SK-N-MC (cell line): ENCODE data around the gene ROPN1.
"Not testable (repeated sequence)": the region's sequence is repeated elsewhere in the genome, so short reads cannot be mapped to it uniquely, and the experiment has no call there.

ENCODE experiments used
- DNase-seq: peaks from one replicate; pipeline ENCODE4 v3.0.0-alpha.2; 2011; ENCODE audit warnings: low read depth, low spot score
- H3K27ac ChIP-seq: fragments of 200-600 bp; sonication (generic); 2 replicates; pipeline ENCODE4 v1.5.1; 2016; ENCODE audit warnings: mixed run types
- H3K36me3 ChIP-seq: fragments of 200-600 bp; sonication (generic); 2 replicates; pipeline ENCODE4 v1.6.1; 2017; ENCODE audit warnings: antibody characterized with exemption, low read length, mixed read lengths; ENCODE audit not compliant: insufficient read depth
- H3K4me3 ChIP-seq: fragments of 200-600 bp; sonication (generic); 2 replicates; pipeline ENCODE4 v1.5.1; 2016
- H3K9ac ChIP-seq: fragments of 200-600 bp; sonication (generic); 2 replicates; pipeline ENCODE4 v1.8.0; 2017; ENCODE audit warnings: mixed run types, mixed read lengths; ENCODE audit not compliant: insufficient read length
- H3K9me3 ChIP-seq: fragments of 200-600 bp; sonication (generic); 2 replicates; pipeline ENCODE4 v1.6.1; 2017; ENCODE audit warnings: low read depth, mild to moderate bottlenecking, antibody characterized with exemption, low read length, moderate library complexity, mixed read lengths
- EZH2 ChIP-seq: fragments of 200-600 bp; sonication (generic); IDR thresholded peaks from one replicate; pipeline ENCODE4 v1.6.1; 2017; ENCODE audit warnings: antibody characterized with exemption
- FOXP2 ChIP-seq: optimal IDR thresholded peaks from 2 replicates; pipeline ENCODE3; 2011; ENCODE audit warnings: mild to moderate bottlenecking, moderate library complexity; ENCODE audit not compliant: insufficient read depth; ENCODE audit errors: extremely low read length, control extremely low read depth
- POLR2AphosphoS5 ChIP-seq: IDR thresholded peaks from 2 replicates; pipeline ENCODE4 v1.6.1; 2012; ENCODE audit warnings: mild to moderate bottlenecking, low read depth, low read length, borderline replicate concordance

The ROPN1 gene

GRCh38 chr3:123971406-123971805 lies 20.5 kb downstream of the ROPN1 start:
- DNase-seq, result peak; percentile 26
- TF ChIP-seq POLR2AphosphoS5 (no peak), FOXP2 (no peak), EZH2 (no peak)
- Histone ChIP-seq H3K27ac (no peak overlapping the region), H3K9ac (no peak overlapping the region), H3K9me3 (no peaks in the 10 kb centered on the region), H3K4me3 (no peak overlapping the region), H3K36me3 (no peaks in the 10 kb centered on the region)

- H3K9ac ChIP-seq, result not testable (repeated sequence)
Measured at GRCh38 chr3:123967260-123967659, 24.7 kb downstream of the ROPN1 start.

GRCh38 chr3:123966799-123967198 lies 25.1 kb downstream of the ROPN1 start:
- not testable (repeated sequence) for H3K9ac ChIP-seq, H3K36me3 ChIP-seq, H3K9me3 ChIP-seq, DNase-seq, H3K27ac ChIP-seq, H3K4me3 ChIP-seq

More at GRCh38 chr3:123967260-123967659, 24.7 kb downstream of the ROPN1 start:
- not testable (repeated sequence) for H3K27ac ChIP-seq, H3K36me3 ChIP-seq, DNase-seq, H3K9me3 ChIP-seq, H3K4me3 ChIP-seq

- not testable (repeated sequence) for H3K9me3 ChIP-seq, H3K36me3 ChIP-seq, DNase-seq, H3K9ac ChIP-seq, H3K27ac ChIP-seq, H3K4me3 ChIP-seq
Measured at GRCh38 chr3:123964793-123965192, 27.1 kb downstream of the ROPN1 start.

GRCh38 chr3:123961508-123961856 lies 30.4 kb downstream of the ROPN1 start:
- peak overlapping the region; percentile 29 for H3K9ac ChIP-seq
- TF ChIP-seq FOXP2, result no peak
- no peak for TF ChIP-seq POLR2AphosphoS5
- no peak for TF ChIP-seq EZH2
- no peaks in the 10 kb centered on the region for H3K9me3 ChIP-seq
- H3K4me3 ChIP-seq, result peak overlapping the region; percentile 93
- peaks cover 1% of the 10 kb centered on the region for H3K36me3 ChIP-seq
- no peak for DNase-seq
- H3K27ac ChIP-seq, result no peak overlapping the region

- peak within 1 kb of the TSS; percentile 96 for H3K9ac ChIP-seq
- peak; percentile 95 for DNase-seq
- peak within 1 kb of the TSS; percentile 93 for H3K4me3 ChIP-seq
- TF ChIP-seq EZH2 (no peak), FOXP2 (peak; percentile 71), POLR2AphosphoS5 (peak; percentile 98)
- H3K9me3 ChIP-seq, result no peaks in the 10 kb centered on the region
- peak within 1 kb of the TSS; percentile 89 for H3K27ac ChIP-seq
- H3K36me3 ChIP-seq, result peaks cover 7% of the 10 kb centered on the region
Measured at GRCh38 chr3:123960781-123961507, 31.0 kb downstream of the ROPN1 start, which contains the start of gene CCDC14. CCDC14 (minus strand) TSS chr3:123961229; CDS start chr3:123961173, 56 bp downstream.

- no peak overlapping the region for H3K4me3 ChIP-seq
- no peak for DNase-seq
- TF ChIP-seq FOXP2 (no peak), EZH2 (no peak), POLR2AphosphoS5 (no peak)
- no peak overlapping the region for H3K27ac ChIP-seq
- peaks cover 72% of the 10 kb centered on the region for H3K36me3 ChIP-seq
- H3K9me3 ChIP-seq, result no peaks in the 10 kb centered on the region
- H3K9ac ChIP-seq, result no peak overlapping the region
Measured at GRCh38 chr3:123953735-123954134, 38.2 kb downstream of the ROPN1 start.

- TF ChIP-seq FOXP2, result no peak
- no peak for TF ChIP-seq EZH2
- no peak for TF ChIP-seq POLR2AphosphoS5
- no peak for DNase-seq
- H3K36me3 ChIP-seq, result peaks cover 78% of the 10 kb centered on the region
- no peak overlapping the region for H3K4me3 ChIP-seq
- H3K27ac ChIP-seq, result no peak overlapping the region
- H3K9ac ChIP-seq, result no peak overlapping the region
- no peaks in the 10 kb centered on the region for H3K9me3 ChIP-seq
Measured at GRCh38 chr3:123952844-123953520, 38.9 kb downstream of the ROPN1 start.
